ENCODE measurements around the gene ECSCR.
"Not testable (repeated sequence)": the region's sequence is repeated elsewhere in the genome, so short reads cannot be mapped to it uniquely, and the experiment has no call there.

DNA sequence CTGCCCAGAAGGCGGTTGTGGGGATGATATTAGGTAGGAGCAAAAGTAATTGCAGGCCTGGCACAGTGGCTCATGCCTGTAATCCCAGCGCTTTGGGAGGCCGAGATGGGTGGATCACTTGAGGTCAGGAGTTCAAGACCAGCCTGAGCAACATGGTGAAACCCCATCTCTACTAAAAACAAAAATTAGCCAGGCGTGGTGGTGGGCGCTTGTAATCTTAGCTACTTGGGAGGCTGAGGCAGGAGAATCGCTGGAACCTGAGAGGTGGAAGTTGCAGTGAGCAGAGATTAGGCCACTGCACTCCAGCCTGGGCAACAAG is 20.3 kb upstream of the ECSCR start:
- TF ChIP-seq FOS (IDR thresholded peaks at IDR 0.05; ENCODE audit: borderline replicate concordance, insufficient read depth, low read length); CTCF (IDR thresholded peaks at IDR 0.05; ENCODE audit: extremely low read depth in 1 of 2, insufficient read depth in 1 of 2, low read depth in 1 of 2, low read length in 2 of 2); EZH2 (IDR thresholded peaks at IDR 0.05; ENCODE audit: borderline replicate concordance, low read depth, low read length, severe bottlenecking): not testable (repeated sequence)
